ENCODE results near the gene KIFC1.
"Not testable (repeated sequence)": the region's sequence is repeated elsewhere in the genome, so short reads cannot be mapped to it uniquely, and the experiment has no call there.

KIFC1 gene

GRCh38 chr6:33377171-33377570 lies 14.5 kb upstream of the KIFC1 start:
- DNase-seq, result no peak

DNA sequence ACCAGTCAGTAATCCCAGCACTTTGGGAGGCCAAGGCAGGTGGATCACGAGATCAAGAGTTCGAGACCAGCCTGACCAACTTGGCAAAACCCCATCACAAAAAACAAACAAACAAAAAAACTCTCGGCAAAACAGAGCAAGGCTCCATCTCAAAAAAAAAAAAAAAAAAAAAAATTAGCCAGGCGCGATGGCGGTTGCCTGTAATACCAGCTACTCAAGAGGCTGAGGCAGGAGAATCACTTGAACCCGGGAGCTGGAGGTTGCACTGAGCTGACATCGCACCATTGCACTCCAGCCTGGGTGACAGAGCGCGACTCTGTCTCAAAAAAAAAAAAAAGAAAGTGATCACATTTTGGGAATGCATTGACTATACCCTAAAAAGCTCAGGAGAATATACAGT lies 12.4 kb upstream of the KIFC1 start:
- DNase-seq, result not testable (repeated sequence)

- no peak for DNase-seq
Observed at GRCh38 chr6:33380272-33380981, 11.2 kb upstream of the KIFC1 start.

- DNase-seq, result no peak
Observed at GRCh38 chr6:33383427-33384185, 8.0 kb upstream of the KIFC1 start.

- no peak for DNase-seq
Observed at GRCh38 chr6:33384581-33385020, 7.0 kb upstream of the KIFC1 start.

GRCh38 chr6:33390173-33390572 lies 1.4 kb upstream of the KIFC1 start:
- DNase-seq, result no peak

DNA sequence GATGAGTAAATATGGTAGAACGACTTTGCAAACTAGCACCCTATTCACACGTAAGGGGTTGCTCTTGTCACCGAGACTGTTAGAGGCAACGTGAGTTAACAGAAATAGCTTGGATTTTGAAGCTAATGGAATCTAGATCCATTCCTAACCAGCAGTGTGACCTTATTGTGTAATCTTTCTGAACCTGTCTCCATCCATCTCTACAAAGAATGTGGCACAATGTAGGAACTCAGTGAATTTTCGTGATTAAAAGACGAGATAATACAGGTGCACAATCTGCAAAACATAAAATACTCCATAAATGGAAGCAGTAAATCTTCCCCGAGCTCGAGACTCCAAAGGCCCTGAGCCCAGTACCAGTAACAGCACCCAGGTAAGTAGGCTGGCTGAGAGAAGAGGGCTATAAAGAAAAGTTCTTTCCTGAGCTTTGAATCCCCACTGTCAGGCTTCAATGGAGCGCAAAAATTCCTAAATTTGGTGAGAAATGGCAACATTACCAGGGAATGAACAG lies 801 bp upstream of the KIFC1 start:
- DNase-seq, result no peak

DNA sequence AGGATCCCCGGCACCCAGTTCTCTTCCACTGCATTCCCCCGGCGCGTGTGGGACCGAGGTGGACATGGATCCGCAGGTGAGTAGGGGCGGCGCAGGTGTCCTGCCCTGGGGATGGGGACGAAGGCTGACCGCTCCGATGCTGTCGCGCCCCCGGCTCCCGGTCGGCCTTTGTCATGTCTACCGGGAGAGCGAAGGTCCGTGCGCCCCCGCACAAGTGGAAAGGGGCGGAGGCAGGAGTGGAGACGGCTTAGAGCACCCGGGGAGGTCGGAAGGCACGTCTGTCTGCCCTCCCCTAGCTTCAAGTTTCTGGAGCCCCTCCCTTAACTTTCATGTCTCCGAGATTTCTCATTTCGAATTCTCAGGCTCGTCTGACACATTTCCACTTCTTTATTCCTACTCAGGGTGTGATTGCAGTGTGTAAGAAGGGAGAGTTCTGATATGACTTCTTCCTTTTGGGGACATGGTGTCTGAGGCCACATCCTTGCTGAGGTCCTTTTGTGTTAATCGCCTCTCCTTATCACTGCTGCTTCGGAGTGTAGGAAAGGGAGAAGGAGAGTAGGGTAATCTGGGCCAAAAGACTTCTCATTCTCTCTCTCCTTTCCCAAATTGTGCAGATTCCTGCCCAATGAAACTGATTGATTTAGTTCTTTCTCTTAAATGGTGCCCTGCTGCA lies 435 bp downstream of the KIFC1 start:
- DNase-seq, result peak in 1 of 2 donors; percentile 12

DNA sequence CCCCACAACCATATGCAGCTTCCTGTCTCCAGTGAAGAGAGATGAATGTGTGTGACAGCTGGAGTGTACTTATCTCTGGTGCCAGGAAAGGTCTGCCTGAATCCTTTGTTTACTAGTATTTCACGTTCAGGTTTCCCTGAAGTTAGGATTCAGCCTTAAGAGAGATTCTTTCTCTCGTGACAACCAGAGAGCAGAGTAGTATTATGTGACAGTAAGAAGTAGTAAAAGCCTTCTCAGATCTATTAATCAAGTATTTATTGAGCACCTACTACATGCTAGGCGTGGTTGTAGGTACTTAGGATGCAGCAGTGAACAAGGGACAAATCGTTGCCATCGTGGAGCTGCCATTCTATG lies 949 bp downstream of the KIFC1 start:
- DNase-seq, result no peak

DNA sequence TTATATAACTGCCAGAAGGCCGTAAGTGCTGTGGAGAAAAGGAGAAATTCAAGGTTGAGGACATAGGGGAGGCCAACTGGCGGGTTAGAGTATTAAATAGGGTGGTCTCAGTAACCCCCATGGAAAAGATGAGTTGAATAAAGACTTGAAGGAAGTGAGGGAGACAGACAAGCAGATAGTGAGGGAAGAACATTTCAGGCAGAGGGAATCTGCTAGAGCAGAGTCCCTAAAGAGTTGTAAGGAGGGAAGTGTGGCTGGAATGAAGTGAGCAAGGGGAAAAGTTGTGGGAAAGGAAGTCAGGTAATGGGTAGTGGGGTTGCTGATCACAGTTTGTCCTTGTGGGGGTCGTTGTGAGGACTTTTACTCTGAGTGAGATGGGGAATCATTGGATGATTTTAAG lies 1.4 kb downstream of the KIFC1 start:
- no peak for DNase-seq

- DNase-seq, result no peak
Observed at GRCh38 chr6:33397541-33397940, 5.9 kb downstream of the KIFC1 start.

DNA sequence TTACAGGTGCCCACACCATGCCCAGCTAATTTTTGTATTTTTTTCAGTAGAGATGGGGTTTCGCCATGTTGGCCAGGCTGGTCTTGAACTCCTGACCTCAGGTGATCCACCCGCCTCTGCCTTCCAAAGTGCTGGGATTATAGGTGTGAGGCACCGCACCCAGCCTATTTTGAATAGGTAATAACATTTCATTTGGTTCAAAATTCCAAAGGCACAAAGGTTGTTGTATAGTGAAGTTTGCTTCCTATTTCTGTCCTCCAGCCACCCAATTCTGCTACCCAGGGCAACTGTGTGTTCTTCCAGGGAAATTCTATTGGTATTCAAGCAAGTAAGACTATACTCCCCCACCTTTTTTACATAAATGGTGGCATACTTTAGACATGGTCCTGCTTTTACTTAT lies 7.0 kb downstream of the KIFC1 start:
- not testable (repeated sequence) for DNase-seq

GRCh38 chr6:33399881-33400280 lies 8.3 kb downstream of the KIFC1 start:
- DNase-seq, result not testable (repeated sequence)

GRCh38 chr6:33404884-33405283 lies 13.3 kb downstream of the KIFC1 start:
- no peak for DNase-seq

DNA sequence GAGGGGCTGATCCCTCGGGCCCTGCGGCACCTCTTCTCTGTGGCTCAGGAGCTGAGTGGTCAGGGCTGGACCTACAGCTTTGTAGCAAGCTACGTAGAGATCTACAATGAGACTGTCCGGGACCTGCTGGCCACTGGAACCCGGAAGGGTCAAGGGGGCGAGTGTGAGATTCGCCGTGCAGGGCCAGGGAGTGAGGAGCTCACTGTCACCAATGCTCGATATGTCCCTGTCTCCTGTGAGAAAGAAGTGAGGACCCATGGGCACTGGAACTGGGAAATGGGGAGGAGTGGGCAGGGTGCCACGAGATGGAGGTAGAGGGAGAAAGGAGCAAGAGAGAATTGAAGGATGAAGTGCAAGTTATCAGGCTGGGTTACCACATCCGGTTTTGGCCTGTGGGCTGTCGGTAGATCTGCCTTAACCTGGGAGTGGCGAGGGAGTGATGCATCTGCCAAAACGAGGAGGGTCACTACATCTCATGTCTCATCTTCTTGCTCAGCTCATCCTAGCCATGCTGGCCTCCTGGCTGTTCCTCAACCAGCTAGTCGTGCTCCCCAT lies 13.8 kb downstream of the KIFC1 start:
- peak in 1 of 2 donors; percentile 26 for DNase-seq

GRCh38 chr6:33406126-33406525 lies 14.5 kb downstream of the KIFC1 start:
- no peak for DNase-seq

- peak in 1 of 2 donors; percentile 22 for DNase-seq
Observed at GRCh38 chr6:33407132-33407718, 15.6 kb downstream of the KIFC1 start.

- peak; percentile 98 to 99 for DNase-seq
Observed at GRCh38 chr6:33410050-33410710, 18.6 kb downstream of the KIFC1 start.

DNA sequence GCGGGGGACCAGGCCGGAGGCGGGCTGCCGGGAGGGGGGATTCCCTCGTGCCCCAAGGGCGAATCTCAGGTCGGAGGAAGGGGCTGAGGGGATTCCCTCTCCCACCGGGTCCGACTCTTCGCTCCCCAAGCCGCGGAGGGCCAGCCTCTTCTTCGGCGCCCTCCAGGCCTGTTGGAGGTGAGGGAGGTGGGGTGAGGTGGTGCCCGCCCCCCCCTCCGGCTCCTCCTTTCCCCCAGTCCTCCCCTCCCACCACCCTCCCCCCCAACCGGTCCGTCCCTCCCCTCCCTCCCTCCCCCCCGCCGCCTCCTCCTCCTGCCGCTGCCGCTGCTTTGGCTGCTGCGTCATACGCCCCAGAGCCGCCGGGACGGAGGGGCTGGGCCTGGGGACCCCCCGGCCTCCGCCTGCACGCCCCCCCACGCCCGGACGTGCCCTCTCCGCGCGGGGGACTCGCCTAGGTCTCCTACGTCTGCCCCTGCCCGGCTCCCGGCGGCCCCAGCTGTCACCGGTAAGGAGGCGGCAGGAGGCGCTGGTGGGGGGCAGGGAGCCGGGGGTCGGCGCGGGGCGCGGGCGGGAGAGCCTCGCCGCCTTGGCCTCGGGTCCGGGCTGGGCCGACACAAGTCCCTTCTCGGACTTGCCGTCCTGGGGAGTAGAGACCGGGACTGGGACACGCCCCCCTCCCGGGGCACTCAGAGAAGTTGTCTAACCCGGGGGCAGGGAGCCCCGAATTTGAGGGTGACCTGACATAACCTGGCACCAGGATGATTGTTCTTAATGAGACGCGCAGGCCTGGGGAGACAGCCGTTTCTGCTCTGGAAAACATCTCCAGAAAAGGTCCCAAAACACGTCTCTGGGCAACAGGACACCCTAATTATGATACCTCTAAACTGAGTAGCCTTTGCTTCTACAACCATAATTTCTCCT lies 19.3 kb downstream of the KIFC1 start, which contains the start of gene PHF1:
Gene PHF1, plus strand, starts transcription at position 304 of the 921 bp plus-strand sequence. CDS start 1,250 bp downstream, outside the sequence.
- peak in 1 of 2 donors; percentile 94 for DNase-seq

GRCh38 chr6:33411632-33412005 lies 20.0 kb downstream of the KIFC1 start:
- DNase-seq, result no peak
